22Rv1 (cell line): ENCODE measurements around the gene ANKLE1.

Source experiments
- CTCF ChIP-seq: fragments of 450-650 bp; IDR thresholded peaks from 2 replicates; pipeline ENCODE4 v1.5.1; 2017; ENCODE audit warnings: mild to moderate bottlenecking
- ZFX ChIP-seq: fragments of 450-650 bp; IDR thresholded peaks from 2 replicates; pipeline ENCODE4 v1.6.1; 2017; ENCODE audit warnings: antibody characterized with exemption, borderline replicate concordance

- TF ChIP-seq CTCF (peak; percentile 78), ZFX (no peak)
Observed at GRCh38 chr19:17303167-17303939, 21.7 kb downstream of the ANKLE1 start, which contains the start of gene ABHD8.
